HG03175 (cell line): ENCODE measurements around the gene CANX.
A peak's percentile ranks its signal among the peaks of the same experiment; 100 is the strongest.

Source experiments
- ATAC-seq: cut with Tn5 transposase; IDR thresholded peaks from one replicate; pipeline ENCODE4 v1.9.1; 2021; ENCODE audit warnings: mild to moderate bottlenecking, moderate library complexity; ENCODE audit not compliant: unreplicated experiment

Gene CANX

GRCh38 chr5:179749857-179750508 lies 51.2 kb downstream of the CANX start:
- no peak for ATAC-seq

- ATAC-seq, result no peak
Observed at GRCh38 chr5:179753971-179754370, 55.2 kb downstream of the CANX start.

GRCh38 chr5:179755022-179755421 lies 56.3 kb downstream of the CANX start:
- no peak for ATAC-seq

- ATAC-seq, result no peak
Observed at GRCh38 chr5:179758955-179759354, 60.2 kb downstream of the CANX start.

- ATAC-seq, result no peak
Observed at GRCh38 chr5:179759581-179760551, 61.1 kb downstream of the CANX start.

- ATAC-seq, result no peak
Observed at GRCh38 chr5:179762079-179762780, 63.5 kb downstream of the CANX start.

- no peak for ATAC-seq
Observed at GRCh38 chr5:179762781-179763176, 64.0 kb downstream of the CANX start.

GRCh38 chr5:179763215-179763945 lies 64.6 kb downstream of the CANX start:
- ATAC-seq, result peak; percentile 64

GRCh38 chr5:179764056-179764455 lies 65.3 kb downstream of the CANX start:
- no peak for ATAC-seq

GRCh38 chr5:179765400-179765799 lies 66.6 kb downstream of the CANX start:
- no peak for ATAC-seq

- no peak for ATAC-seq
Observed at GRCh38 chr5:179766021-179766725, 67.4 kb downstream of the CANX start.

- ATAC-seq, result no peak
Observed at GRCh38 chr5:179766726-179767455, 68.1 kb downstream of the CANX start.

GRCh38 chr5:179767496-179768100 lies 68.8 kb downstream of the CANX start:
- ATAC-seq, result no peak

GRCh38 chr5:179768326-179769085 lies 69.7 kb downstream of the CANX start:
- ATAC-seq, result no peak

GRCh38 chr5:179769271-179769670 lies 70.5 kb downstream of the CANX start:
- no peak for ATAC-seq

- no peak for ATAC-seq
Observed at GRCh38 chr5:179769796-179770195, 71.0 kb downstream of the CANX start.

- no peak for ATAC-seq
Observed at GRCh38 chr5:179771311-179771895, 72.6 kb downstream of the CANX start.

GRCh38 chr5:179772351-179772750 lies 73.6 kb downstream of the CANX start:
- no peak for ATAC-seq
